Gastroesophageal sphincter (tissue), 4 donors: ENCODE results near the gene LHX3. TPM values are rescaled to one million over a fixed set of nuclear protein-coding genes. Genes with fewer than 3 reads are reported as not detected.

Source experiments
- ATAC-seq: fragments of 150-250 bp; one replicate; pipeline ENCODE4 v1.9.1; 2016; ENCODE audit warnings: mild to moderate bottlenecking, moderate library complexity
- H3K27ac ChIP-seq, 4 donors: fragments of 200-600 bp; sonication (generic) in 3 of 4; 1 replicate in 3 of 4; 2 replicates in 1 of 4; pipeline ENCODE4 v1.5.1; 2016 to 2019
- H3K27me3 ChIP-seq: fragments of 200-600 bp; sonication (generic); one replicate; pipeline ENCODE4 v1.5.1; 2019
- H3K36me3 ChIP-seq, 2 donors: fragments of 200-600 bp; sonication (generic); one replicate each; pipeline ENCODE4 v1.5.1; 2019; ENCODE audit warnings: control low read depth in 1 of 2
- H3K4me1 ChIP-seq, 3 donors: fragments of 200-600 bp; sonication (generic); 1 replicate in 2 of 3; 2 replicates in 1 of 3; pipeline ENCODE4 v1.5.1; 2016 to 2019; ENCODE audit warnings: control low read depth in 2 of 3
- H3K4me3 ChIP-seq, 2 donors: fragments of 200-600 bp; sonication (generic); one replicate each; pipeline ENCODE4 v1.5.1; 2019; ENCODE audit warnings: mild to moderate bottlenecking in 1 of 2, moderate library complexity in 1 of 2
- H3K9me3 ChIP-seq, 3 donors: fragments of 200-600 bp; sonication (generic); one replicate each; pipeline ENCODE4 v1.5.1; 2017 to 2019; ENCODE audit warnings: control low read depth in 2 of 3
- EP300 ChIP-seq: sonication (generic); formaldehyde crosslinking; IDR thresholded peaks from one replicate; pipeline ENCODE4 v1.6.1; 2017; ENCODE audit warnings: antibody characterized with exemption, mild to moderate bottlenecking
- POLR2A ChIP-seq, 2 donors: fragments of 450-650 bp; IDR thresholded peaks; one replicate each; pipeline ENCODE4 v1.6.1; 2017; ENCODE audit warnings: antibody characterized with exemption in 2 of 2, mild to moderate bottlenecking in 2 of 2, moderate library complexity in 1 of 2
- POLR2AphosphoS5 ChIP-seq: sonication (generic); formaldehyde crosslinking; IDR thresholded peaks from one replicate; pipeline ENCODE4 v1.6.1; 2017; ENCODE audit warnings: antibody characterized with exemption
- WGBS, 2 donors: methylation state at CpG; one replicate each; pipeline ENCODE4 v1.1.5; 2018; ENCODE audit warnings: low coverage in 1 of 2; 5-methylcytosine and 5-hydroxymethylcytosine counted together
- total RNA-seq, 4 donors: library from RNA; depleted of rRNA; stranded (reverse); fragments of >200 nt; gene quantifications; one replicate each; pipeline ENCODE4 v1.1.0, GENCODE V29; 2016
- TF ChIP-seq, protein P1 (sequence below), 4 experiments: fragments of 200-600 bp in 2 of 4; fragments of 450-650 bp in 2 of 4; sonication (generic) in 1 of 4; IDR thresholded peaks; one replicate each; pipeline ENCODE4 v1.5.1; 2017 to 2019; ENCODE audit warnings: antibody characterized with exemption in 4 of 4, mild to moderate bottlenecking in 2 of 4, moderate library complexity in 2 of 4

Gene LHX3
- total RNA-seq, 4 donors from 2014 or later = not detected

DNA sequence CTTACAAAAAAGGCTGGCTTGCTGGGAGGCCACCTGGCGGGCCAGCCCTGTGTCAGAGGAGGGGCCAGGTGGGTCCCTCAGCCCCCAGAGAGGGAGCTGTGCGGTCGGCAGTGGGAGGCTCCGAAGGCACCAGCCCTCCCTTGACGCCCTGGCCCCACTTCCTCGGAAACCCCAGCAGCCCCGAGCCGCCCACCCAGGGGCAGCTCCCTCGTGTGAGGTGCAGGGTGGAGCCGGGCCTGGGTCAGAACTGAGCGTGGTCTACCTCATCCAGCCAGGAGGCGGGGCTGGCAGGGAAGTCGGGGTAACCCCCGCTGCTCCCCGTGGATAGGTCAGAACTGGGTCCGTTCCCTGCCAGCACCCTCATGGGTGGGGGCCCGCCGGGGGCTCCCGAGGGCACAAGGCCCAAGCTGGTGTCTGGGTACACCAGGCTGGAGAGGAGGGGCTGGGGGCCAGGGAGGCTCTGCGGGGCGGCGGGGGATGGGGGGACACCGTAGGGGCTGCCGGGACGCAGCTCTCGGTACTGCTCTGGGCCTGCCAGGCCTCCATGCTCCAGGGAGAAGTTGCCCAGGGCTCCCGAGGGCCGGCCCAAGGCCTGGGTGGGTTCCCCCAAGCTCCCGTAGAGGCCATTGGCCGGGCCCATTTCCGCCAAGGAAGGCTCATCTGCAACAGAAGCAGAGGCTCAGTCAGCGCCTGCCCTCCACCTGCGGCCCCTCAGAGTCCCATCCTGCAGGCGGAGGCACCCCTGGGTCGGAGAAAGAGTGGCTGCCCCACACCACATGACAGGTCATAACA lies 7.6 kb downstream of the LHX3 start:
- WGBS, 2 donors = no CpG with 5 or more reads among the region's 35 CpGs
- no peak overlapping the region for H3K4me3 ChIP-seq
- TF ChIP-seq EP300 (no peak), POLR2A (IDR thresholded peaks at IDR 0.05) (no peak), POLR2AphosphoS5 (no peak)
- TF ChIP-seq, protein P1, sequence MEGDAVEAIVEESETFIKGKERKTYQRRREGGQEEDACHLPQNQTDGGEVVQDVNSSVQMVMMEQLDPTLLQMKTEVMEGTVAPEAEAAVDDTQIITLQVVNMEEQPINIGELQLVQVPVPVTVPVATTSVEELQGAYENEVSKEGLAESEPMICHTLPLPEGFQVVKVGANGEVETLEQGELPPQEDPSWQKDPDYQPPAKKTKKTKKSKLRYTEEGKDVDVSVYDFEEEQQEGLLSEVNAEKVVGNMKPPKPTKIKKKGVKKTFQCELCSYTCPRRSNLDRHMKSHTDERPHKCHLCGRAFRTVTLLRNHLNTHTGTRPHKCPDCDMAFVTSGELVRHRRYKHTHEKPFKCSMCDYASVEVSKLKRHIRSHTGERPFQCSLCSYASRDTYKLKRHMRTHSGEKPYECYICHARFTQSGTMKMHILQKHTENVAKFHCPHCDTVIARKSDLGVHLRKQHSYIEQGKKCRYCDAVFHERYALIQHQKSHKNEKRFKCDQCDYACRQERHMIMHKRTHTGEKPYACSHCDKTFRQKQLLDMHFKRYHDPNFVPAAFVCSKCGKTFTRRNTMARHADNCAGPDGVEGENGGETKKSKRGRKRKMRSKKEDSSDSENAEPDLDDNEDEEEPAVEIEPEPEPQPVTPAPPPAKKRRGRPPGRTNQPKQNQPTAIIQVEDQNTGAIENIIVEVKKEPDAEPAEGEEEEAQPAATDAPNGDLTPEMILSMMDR (IDR thresholded peaks at IDR 0.05) = no peak
- peaks cover 0 to 40% (median 3%) of the 10 kb centered on the region in 3 donors for H3K4me1 ChIP-seq
- ATAC-seq = no peak
- H3K27ac ChIP-seq = no peak overlapping the region
- H3K9me3 ChIP-seq = no peaks in the 10 kb centered on the region
- H3K36me3 ChIP-seq = no peaks in the 10 kb centered on the region
- H3K27me3 ChIP-seq = peaks cover 100% of the 10 kb centered on the region

DNA sequence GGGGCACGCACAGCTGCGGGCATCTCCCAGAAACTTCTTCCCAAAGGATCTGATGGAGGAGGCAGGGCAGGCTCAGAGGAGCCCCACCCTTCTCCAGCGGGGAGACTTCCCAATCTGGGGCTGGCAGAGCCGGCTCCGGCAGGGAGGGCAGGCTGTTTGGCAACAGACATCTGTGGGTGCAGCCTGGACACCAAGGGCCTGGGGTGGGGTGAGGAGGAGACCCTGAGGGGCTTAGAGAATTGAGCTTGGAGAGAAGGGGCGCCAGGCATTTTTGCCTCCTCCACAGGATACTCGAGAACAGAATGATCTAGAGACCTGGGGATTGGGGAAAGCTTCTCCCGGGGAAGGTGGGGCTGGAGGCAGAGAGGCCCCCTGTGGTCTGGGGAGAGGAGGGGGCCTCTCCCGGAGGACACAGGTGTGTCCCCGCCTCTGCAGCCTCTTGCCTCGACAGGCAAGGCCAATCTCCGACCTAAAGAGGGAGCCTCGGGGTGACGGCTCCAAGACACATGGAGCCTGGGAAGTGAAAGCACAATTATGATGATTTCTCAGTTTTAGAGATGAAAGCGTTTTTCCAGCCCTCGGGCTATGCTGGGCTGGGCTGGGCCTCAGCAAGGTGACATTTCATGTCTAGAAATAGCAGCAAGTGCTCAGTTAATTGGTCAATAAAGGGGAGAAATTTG lies 8.4 kb downstream of the LHX3 start:
- peaks cover 0 to 35% (median 3%) of the 10 kb centered on the region in 3 donors for H3K4me1 ChIP-seq
- no peak overlapping the region for H3K27ac ChIP-seq
- H3K27me3 ChIP-seq = peaks cover 100% of the 10 kb centered on the region
- H3K9me3 ChIP-seq = no peaks in the 10 kb centered on the region
- no peak for ATAC-seq
- 0 to 1% methylated on average over 10 to 12 of the region's 16 CpGs for WGBS, 2 donors
- TF ChIP-seq POLR2AphosphoS5 (no peak), POLR2A (IDR thresholded peaks at IDR 0.05) (no peak), EP300 (no peak)
- TF ChIP-seq, protein P1 (IDR thresholded peaks at IDR 0.05) = no peak
- H3K36me3 ChIP-seq = no peaks in the 10 kb centered on the region
- H3K4me3 ChIP-seq = no peak overlapping the region

DNA sequence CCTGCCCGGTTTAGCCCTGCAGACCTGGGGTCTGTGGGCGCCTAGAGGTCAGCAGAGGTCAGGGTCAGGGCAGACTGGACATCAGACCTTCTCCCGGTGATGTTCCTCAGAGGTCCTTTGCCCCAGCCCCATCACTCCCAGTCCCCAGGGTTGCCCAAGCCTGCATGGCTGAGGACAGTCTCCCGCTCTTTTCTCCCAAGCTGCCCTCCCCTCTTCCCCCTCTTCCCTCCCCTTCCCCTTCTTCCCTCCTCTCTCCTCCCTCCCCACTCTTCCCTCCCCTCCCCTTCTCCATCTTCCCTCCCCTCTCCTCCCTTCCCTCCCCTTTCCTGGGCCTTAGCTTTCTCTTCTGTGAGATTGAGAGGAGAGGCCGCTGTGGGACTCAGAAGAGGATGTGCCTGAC lies 10.4 kb downstream of the LHX3 start:
- ATAC-seq = no peak
- no peak overlapping the region for H3K27ac ChIP-seq
- H3K36me3 ChIP-seq = no peaks in the 10 kb centered on the region
- 8 to 20% methylated on average over 2 to 3 of the region's 5 CpGs for WGBS, 2 donors
- H3K4me3 ChIP-seq = no peak overlapping the region
- TF ChIP-seq EP300 (no peak), POLR2A (IDR thresholded peaks at IDR 0.05) (no peak), POLR2AphosphoS5 (no peak)
- TF ChIP-seq, protein P1 (IDR thresholded peaks at IDR 0.05) = no peak
- no peaks in the 10 kb centered on the region for H3K9me3 ChIP-seq
- peaks cover 0 to 35% (median 3%) of the 10 kb centered on the region in 3 donors for H3K4me1 ChIP-seq
- peaks cover 100% of the 10 kb centered on the region for H3K27me3 ChIP-seq

DNA sequence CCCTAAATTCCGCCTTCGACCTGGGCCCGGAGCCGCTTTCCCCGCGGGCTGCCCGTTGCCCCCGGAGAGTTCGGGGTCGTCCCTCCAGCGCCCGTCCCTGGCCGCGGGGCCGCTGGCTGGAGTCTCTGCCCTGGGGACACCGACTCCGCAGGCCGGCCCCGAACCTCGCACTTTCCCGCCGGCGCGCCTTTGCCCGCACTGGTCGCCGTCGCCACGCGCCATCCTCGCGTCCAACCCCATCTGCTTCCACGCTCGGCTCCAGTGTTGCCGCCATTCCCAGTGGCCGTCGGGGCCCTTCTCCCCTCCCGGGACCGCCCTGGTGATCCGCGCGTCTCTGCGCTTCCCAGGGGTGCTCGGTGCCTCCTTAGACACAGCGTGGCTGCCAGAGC lies 11.0 kb downstream of the LHX3 start:
- WGBS, 2 donors = 5% methylated on average over 13 of the region's 45 CpGs; no CpG with 5 or more reads in 1 of the 2 donors
- H3K36me3 ChIP-seq = no peaks in the 10 kb centered on the region
- H3K9me3 ChIP-seq = no peaks in the 10 kb centered on the region
- ATAC-seq = no peak
- H3K4me3 ChIP-seq = no peak overlapping the region
- TF ChIP-seq EP300 (no peak), POLR2AphosphoS5 (no peak), POLR2A (IDR thresholded peaks at IDR 0.05) (no peak)
- TF ChIP-seq, protein P1 (IDR thresholded peaks at IDR 0.05) = no peak
- peaks cover 0 to 30% (median 3%) of the 10 kb centered on the region in 3 donors for H3K4me1 ChIP-seq
- no peak overlapping the region for H3K27ac ChIP-seq
- peaks cover 100% of the 10 kb centered on the region for H3K27me3 ChIP-seq
